Measurements from ENCODE around the gene ST6GALNAC5.
"Not testable (repeated sequence)": the region's sequence is repeated elsewhere in the genome, so short reads cannot be mapped to it uniquely, and the experiment has no call there.

DNA sequence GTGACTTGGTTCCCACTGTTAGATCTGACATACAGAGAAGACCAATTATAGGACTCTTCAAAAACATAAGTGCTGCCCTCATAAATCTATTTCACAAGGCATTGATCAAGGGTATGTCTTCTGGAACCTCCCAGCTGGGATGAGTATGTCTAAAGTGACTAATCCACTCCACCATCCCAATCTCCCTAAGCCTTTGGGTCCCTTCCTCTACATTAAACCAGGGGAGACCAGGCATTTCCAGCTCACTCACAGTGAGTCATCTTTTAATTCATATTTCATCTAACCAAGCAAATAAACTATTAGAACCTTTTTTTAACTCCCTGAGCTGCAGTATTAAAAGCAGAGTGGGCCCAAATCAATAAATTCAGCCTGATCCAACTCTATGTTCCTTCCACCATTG, 11.7 kb downstream of the ST6GALNAC5 start:
- TF ChIP-seq, protein P1, sequence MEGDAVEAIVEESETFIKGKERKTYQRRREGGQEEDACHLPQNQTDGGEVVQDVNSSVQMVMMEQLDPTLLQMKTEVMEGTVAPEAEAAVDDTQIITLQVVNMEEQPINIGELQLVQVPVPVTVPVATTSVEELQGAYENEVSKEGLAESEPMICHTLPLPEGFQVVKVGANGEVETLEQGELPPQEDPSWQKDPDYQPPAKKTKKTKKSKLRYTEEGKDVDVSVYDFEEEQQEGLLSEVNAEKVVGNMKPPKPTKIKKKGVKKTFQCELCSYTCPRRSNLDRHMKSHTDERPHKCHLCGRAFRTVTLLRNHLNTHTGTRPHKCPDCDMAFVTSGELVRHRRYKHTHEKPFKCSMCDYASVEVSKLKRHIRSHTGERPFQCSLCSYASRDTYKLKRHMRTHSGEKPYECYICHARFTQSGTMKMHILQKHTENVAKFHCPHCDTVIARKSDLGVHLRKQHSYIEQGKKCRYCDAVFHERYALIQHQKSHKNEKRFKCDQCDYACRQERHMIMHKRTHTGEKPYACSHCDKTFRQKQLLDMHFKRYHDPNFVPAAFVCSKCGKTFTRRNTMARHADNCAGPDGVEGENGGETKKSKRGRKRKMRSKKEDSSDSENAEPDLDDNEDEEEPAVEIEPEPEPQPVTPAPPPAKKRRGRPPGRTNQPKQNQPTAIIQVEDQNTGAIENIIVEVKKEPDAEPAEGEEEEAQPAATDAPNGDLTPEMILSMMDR (IDR thresholded peaks at IDR 0.05): not testable (repeated sequence)
- TF ChIP-seq EZH2phosphoT487 (IDR thresholded peaks at IDR 0.05): not testable (repeated sequence)
